Fibroblast of skin of left quadriceps (primary cell): ENCODE results near the gene COP1.

Experiments
- DNase-seq, 2 experiments: peaks; one replicate each; pipeline ENCODE4 v3.0.0-alpha.2; 2013; ENCODE audit warnings: low read depth in 2 of 2

The COP1 gene

DNA sequence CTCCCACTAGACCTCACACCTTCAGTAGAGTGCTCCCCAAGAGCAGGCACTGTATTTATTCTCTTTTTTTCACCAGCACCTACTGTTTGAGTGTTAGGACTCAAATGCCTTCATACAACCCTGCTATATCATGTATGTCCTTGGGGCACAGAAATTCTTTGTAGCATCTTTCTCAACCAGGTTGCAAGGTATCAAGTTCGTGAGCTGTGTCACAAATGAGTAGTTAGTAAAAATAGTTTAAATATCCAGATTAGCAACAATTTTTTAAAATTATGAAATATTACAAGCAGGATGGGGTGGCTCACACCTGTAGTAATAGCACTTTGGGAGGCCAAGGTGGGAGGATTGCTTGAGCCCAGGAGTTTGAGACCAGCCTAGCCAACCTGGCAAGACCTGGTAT lies 311.1 kb downstream of the COP1 start:
- no peak for DNase-seq
